ENCODE data around the gene TROAP.

GRCh38 chr12:49345825-49346658 is 23.0 kb downstream of the TROAP start:
- TF ChIP-seq, protein P1, sequence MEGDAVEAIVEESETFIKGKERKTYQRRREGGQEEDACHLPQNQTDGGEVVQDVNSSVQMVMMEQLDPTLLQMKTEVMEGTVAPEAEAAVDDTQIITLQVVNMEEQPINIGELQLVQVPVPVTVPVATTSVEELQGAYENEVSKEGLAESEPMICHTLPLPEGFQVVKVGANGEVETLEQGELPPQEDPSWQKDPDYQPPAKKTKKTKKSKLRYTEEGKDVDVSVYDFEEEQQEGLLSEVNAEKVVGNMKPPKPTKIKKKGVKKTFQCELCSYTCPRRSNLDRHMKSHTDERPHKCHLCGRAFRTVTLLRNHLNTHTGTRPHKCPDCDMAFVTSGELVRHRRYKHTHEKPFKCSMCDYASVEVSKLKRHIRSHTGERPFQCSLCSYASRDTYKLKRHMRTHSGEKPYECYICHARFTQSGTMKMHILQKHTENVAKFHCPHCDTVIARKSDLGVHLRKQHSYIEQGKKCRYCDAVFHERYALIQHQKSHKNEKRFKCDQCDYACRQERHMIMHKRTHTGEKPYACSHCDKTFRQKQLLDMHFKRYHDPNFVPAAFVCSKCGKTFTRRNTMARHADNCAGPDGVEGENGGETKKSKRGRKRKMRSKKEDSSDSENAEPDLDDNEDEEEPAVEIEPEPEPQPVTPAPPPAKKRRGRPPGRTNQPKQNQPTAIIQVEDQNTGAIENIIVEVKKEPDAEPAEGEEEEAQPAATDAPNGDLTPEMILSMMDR (IDR thresholded peaks at IDR 0.05) = no peak
- TF ChIP-seq EZH2 (IDR thresholded peaks at IDR 0.05; ENCODE audit: borderline replicate concordance, insufficient read depth, low read depth, low read length, poor library complexity, severe bottlenecking) = peak; percentile 87
